C4-2B (cell line): ENCODE measurements around the gene RNF149.
"Not testable (repeated sequence)": the region's sequence is repeated elsewhere in the genome, so short reads cannot be mapped to it uniquely, and the experiment has no call there.

Experiments used
- CTCF ChIP-seq: fragments of 450-650 bp; conservative IDR thresholded peaks from 2 replicates; pipeline ENCODE4 v1.5.1; 2017; ENCODE audit warnings: mild to moderate bottlenecking
- ZFX ChIP-seq: fragments of 450-650 bp; IDR thresholded peaks from 2 replicates; pipeline ENCODE4 v1.6.1; 2017

- TF ChIP-seq CTCF, ZFX: not testable (repeated sequence)
Measured at GRCh38 chr2:101244899-101245298, 63.6 kb downstream of the RNF149 start.
